HepG2 (cell line): ENCODE measurements around the gene TRMT1. TPM values are rescaled to one million over a fixed set of nuclear protein-coding genes. Genes with fewer than 3 reads are reported as not detected.

Source experiments
- HNRNPH1 ChIP-seq: fragments of 200-400 bp; formaldehyde crosslinking; optimal IDR thresholded peaks from 2 replicates; pipeline ENCODE3; 2017; ENCODE audit warnings: mild to moderate bottlenecking, low read depth, low read length
- HNRNPUL1 ChIP-seq: fragments of 200-400 bp; formaldehyde crosslinking; IDR thresholded peaks from 2 replicates; pipeline ENCODE4 v1.6.1; 2017; ENCODE audit warnings: low read depth, mild to moderate bottlenecking, low read length, moderate library complexity
- KDM5A ChIP-seq: fragments of 200-600 bp; sonication (generic); IDR thresholded peaks from 2 replicates; pipeline ENCODE4 v1.7.0; 2018; ENCODE audit warnings: antibody characterized with exemption, mild to moderate bottlenecking, low read length, borderline replicate concordance
- MEIS1 ChIP-seq: sonication (generic); formaldehyde crosslinking; IDR thresholded peaks from 2 replicates; pipeline ENCODE4 v1.9.0; 2021; ENCODE audit warnings: mild to moderate bottlenecking, missing genetic modification reagents, moderate library complexity, borderline replicate concordance
- PHF20 ChIP-seq: sonication (generic); formaldehyde crosslinking; IDR thresholded peaks from 2 replicates; pipeline ENCODE4 v1.5.0; 2020; ENCODE audit warnings: mild to moderate bottlenecking, missing genetic modification reagents
- RBM39 ChIP-seq: fragments of 200-400 bp; formaldehyde crosslinking; IDR thresholded peaks from one replicate; pipeline ENCODE4 v1.6.1; 2018; ENCODE audit warnings: antibody characterized with exemption, mild to moderate bottlenecking, low read depth, low read length; ENCODE audit not compliant: poor library complexity, severe bottlenecking
- SIN3A ChIP-seq: IDR thresholded peaks from 2 replicates; pipeline ENCODE4 v1.6.1; 2011; ENCODE audit warnings: low read depth, mild to moderate bottlenecking, control low read depth, low read length, borderline replicate concordance
- STAG1 ChIP-seq: sonication (generic); formaldehyde crosslinking; IDR thresholded peaks from 2 replicates; pipeline ENCODE4 v1.4.0; 2020; ENCODE audit warnings: missing genetic modification reagents
- ZFP82 ChIP-seq: sonication (generic); formaldehyde crosslinking; IDR thresholded peaks from 2 replicates; pipeline ENCODE4 v1.5.1; 2020; ENCODE audit warnings: mild to moderate bottlenecking, missing genetic modification reagents, borderline replicate concordance
- ZNF17 ChIP-seq: sonication (generic); formaldehyde crosslinking; IDR thresholded peaks from 2 replicates; pipeline ENCODE4 v1.5.0; 2020; ENCODE audit warnings: mild to moderate bottlenecking, missing genetic modification reagents
- ZNF256 ChIP-seq: sonication (generic); formaldehyde crosslinking; conservative IDR thresholded peaks from 2 replicates; pipeline ENCODE4 v1.4.0; 2020; ENCODE audit warnings: missing genetic modification reagents
- ZNF629 ChIP-seq: sonication (generic); formaldehyde crosslinking; conservative IDR thresholded peaks from 2 replicates; pipeline ENCODE4 v1.5.0; 2020; ENCODE audit warnings: missing genetic modification reagents
- ZNF75D ChIP-seq: sonication (generic); formaldehyde crosslinking; IDR thresholded peaks from 2 replicates; pipeline ENCODE4 v1.8.1; 2023; ENCODE audit warnings: missing genetic modification reagents, mild to moderate bottlenecking, borderline replicate concordance
- ZNF766 ChIP-seq: sonication (generic); formaldehyde crosslinking; IDR thresholded peaks from 2 replicates; pipeline ENCODE4 v1.5.0; 2020; ENCODE audit warnings: missing genetic modification reagents, borderline replicate concordance
- ZSCAN30 ChIP-seq: sonication (generic); formaldehyde crosslinking; IDR thresholded peaks from 2 replicates; pipeline ENCODE4 v1.5.0; 2020; ENCODE audit warnings: mild to moderate bottlenecking, missing genetic modification reagents
- polyA plus RNA-seq, 8 experiments: library from polyadenylated mRNA; depleted of rRNA in 3 of 8; stranded (reverse) in 7 of 8; unstranded in 1 of 8; fragments of >200 nt; fragmentation: Illumina TruSeq in 4 of 8; extraction: Trizol in 4 of 8; gene quantifications; 2 replicates each; pipeline versions ENCODE4 v1.2.1 to v1.2.3, GENCODE V29; 2011 to 2016; ENCODE audit warnings: low read depth in 4 of 8, missing spikeins in 1 of 8, mixed read lengths in 1 of 8; ENCODE audit not compliant: insufficient read depth in 1 of 8
- total RNA-seq, 5 experiments: library from RNA; depleted of rRNA; stranded (reverse); fragments of >200 nt; fragmentation: Illumina TruSeq; extraction: Trizol; gene quantifications; 2 replicates each; pipeline ENCODE4 v1.2.3, GENCODE V29; 2016; ENCODE audit warnings: low read depth in 1 of 5
- TF ChIP-seq, protein P1 (sequence below): sonication (generic); formaldehyde crosslinking; IDR thresholded peaks from 2 replicates; pipeline ENCODE4 v1.5.1; 2020; ENCODE audit warnings: mild to moderate bottlenecking, missing genetic modification reagents, moderate library complexity
- TF ChIP-seq, protein P2 (sequence below): sonication (generic); formaldehyde crosslinking; IDR thresholded peaks from 2 replicates; pipeline ENCODE4 v1.5.0; 2020; ENCODE audit warnings: mild to moderate bottlenecking, missing genetic modification reagents, borderline replicate concordance
- TF ChIP-seq, protein P3 (sequence below): IDR thresholded peaks from 2 replicates; pipeline ENCODE4 v1.6.1; 2012; ENCODE audit warnings: low read length, improper control_type of control experiment

TRMT1 gene
- total and polyA plus RNA-seq, 2 of the 13 experiments (the other 11 are each of a cell fraction or from before 2014, with no cell fraction given) = 35.5 to 44.1 TPM

DNA sequence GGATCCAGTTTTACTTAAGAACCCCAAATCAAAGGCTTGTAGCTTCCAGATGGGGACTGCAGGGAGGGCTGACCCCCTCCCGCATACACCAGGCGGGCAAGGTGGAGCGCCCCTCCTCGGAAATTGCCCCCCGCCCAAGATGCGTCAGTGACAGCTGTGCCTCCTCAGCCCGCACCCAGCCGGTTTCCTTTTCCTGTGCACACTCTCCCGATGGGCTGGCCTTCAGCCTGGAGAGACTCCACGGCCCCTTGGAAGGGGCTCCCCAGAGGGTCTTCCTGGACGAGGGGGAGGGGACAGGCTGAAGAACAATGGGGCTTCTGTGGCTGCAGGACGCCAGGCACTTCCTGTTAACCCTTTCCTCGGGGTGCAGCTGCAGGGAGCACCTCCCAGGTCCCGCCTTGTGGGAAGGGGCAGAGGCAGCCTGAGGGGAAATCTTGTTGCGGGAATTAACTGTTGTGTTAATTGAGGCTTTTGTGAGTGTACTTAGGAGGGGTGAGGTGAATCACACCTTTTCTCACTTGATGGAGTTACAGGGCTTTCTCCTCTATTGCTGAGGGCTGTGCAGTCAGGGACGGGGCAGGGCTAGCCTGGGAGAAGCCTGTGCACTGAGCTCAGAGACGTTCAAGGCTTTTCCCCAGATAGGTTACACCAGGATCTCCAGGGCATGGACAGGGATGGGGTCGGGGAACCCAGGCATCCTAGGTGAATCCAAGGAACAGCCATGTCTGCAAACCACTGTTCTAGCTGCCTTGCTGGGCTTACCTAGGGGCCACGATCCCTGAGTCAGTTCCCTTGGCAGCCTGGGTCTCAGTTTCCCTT, 48.0 kb upstream of the TRMT1 start (continued):
- TF ChIP-seq, protein P1, sequence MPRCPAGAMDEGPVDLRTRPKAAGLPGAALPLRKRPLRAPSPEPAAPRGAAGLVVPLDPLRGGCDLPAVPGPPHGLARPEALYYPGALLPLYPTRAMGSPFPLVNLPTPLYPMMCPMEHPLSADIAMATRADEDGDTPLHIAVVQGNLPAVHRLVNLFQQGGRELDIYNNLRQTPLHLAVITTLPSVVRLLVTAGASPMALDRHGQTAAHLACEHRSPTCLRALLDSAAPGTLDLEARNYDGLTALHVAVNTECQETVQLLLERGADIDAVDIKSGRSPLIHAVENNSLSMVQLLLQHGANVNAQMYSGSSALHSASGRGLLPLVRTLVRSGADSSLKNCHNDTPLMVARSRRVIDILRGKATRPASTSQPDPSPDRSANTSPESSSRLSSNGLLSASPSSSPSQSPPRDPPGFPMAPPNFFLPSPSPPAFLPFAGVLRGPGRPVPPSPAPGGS (CRISPR knock-in tag) = no peak
- TF ChIP-seq SIN3A (peak; percentile 84), RBM39 (peak; percentile 46), ZNF766 (CRISPR knock-in tag) (0 out of 2 replicates have a peak, but pooled peaks have one; percentile 36), STAG1 (CRISPR knock-in tag) (0 out of 2 replicates have a peak, but pooled peaks have one; percentile 8), ZNF629 (no peak), MEIS1 (0 out of 2 replicates have a peak, but pooled peaks have one; percentile 42), ZNF17 (CRISPR knock-in tag) (no peak), ZNF75D (CRISPR knock-in tag) (no peak), ZNF256 (CRISPR knock-in tag) (0 out of 2 replicates have a peak, but pooled peaks have one; percentile 17), HNRNPUL1 (no peak), ZSCAN30 (CRISPR knock-in tag) (peak; percentile 62; the same call in 1 of the 2 replicates), ZFP82 (CRISPR knock-in tag) (no peak), HNRNPH1 (no peak), KDM5A (no peak), PHF20 (peak; percentile 65)
- TF ChIP-seq, protein P2, sequence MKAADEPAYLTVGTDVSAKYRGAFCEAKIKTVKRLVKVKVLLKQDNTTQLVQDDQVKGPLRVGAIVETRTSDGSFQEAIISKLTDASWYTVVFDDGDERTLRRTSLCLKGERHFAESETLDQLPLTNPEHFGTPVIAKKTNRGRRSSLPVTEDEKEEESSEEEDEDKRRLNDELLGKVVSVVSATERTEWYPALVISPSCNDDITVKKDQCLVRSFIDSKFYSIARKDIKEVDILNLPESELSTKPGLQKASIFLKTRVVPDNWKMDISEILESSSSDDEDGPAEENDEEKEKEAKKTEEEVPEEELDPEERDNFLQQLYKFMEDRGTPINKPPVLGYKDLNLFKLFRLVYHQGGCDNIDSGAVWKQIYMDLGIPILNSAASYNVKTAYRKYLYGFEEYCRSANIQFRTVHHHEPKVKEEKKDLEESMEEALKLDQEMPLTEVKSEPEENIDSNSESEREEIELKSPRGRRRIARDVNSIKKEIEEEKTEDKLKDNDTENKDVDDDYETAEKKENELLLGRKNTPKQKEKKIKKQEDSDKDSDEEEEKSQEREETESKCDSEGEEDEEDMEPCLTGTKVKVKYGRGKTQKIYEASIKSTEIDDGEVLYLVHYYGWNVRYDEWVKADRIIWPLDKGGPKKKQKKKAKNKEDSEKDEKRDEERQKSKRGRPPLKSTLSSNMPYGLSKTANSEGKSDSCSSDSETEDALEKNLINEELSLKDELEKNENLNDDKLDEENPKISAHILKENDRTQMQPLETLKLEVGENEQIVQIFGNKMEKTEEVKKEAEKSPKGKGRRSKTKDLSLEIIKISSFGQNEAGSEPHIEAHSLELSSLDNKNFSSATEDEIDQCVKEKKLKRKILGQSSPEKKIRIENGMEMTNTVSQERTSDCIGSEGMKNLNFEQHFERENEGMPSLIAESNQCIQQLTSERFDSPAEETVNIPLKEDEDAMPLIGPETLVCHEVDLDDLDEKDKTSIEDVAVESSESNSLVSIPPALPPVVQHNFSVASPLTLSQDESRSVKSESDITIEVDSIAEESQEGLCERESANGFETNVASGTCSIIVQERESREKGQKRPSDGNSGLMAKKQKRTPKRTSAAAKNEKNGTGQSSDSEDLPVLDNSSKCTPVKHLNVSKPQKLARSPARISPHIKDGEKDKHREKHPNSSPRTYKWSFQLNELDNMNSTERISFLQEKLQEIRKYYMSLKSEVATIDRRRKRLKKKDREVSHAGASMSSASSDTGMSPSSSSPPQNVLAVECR (CRISPR knock-in tag) = peak; percentile 70; the same call in 1 of the 2 replicates
- TF ChIP-seq, protein P3, sequence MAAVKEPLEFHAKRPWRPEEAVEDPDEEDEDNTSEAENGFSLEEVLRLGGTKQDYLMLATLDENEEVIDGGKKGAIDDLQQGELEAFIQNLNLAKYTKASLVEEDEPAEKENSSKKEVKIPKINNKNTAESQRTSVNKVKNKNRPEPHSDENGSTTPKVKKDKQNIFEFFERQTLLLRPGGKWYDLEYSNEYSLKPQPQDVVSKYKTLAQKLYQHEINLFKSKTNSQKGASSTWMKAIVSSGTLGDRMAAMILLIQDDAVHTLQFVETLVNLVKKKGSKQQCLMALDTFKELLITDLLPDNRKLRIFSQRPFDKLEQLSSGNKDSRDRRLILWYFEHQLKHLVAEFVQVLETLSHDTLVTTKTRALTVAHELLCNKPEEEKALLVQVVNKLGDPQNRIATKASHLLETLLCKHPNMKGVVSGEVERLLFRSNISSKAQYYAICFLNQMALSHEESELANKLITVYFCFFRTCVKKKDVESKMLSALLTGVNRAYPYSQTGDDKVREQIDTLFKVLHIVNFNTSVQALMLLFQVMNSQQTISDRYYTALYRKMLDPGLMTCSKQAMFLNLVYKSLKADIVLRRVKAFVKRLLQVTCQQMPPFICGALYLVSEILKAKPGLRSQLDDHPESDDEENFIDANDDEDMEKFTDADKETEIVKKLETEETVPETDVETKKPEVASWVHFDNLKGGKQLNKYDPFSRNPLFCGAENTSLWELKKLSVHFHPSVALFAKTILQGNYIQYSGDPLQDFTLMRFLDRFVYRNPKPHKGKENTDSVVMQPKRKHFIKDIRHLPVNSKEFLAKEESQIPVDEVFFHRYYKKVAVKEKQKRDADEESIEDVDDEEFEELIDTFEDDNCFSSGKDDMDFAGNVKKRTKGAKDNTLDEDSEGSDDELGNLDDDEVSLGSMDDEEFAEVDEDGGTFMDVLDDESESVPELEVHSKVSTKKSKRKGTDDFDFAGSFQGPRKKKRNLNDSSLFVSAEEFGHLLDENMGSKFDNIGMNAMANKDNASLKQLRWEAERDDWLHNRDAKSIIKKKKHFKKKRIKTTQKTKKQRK = no peak
